GM13976 (cell line): Measurements from ENCODE around the gene ARHGAP15.
"Not testable (repeated sequence)": the region's sequence is repeated elsewhere in the genome, so short reads cannot be mapped to it uniquely, and the experiment has no call there.

Source experiments
- DNase-seq: peaks from one replicate; pipeline ENCODE4 v3.0.0; 2012; ENCODE audit warnings: low spot score
- CTCF ChIP-seq: IDR thresholded peaks from 2 replicates; pipeline ENCODE4 v1.5.1; 2012; ENCODE audit warnings: borderline replicate concordance, mild to moderate bottlenecking; ENCODE audit not compliant: insufficient read depth; ENCODE audit errors: extremely low read depth, missing control alignments, control extremely low read depth
- in situ Hi-C: fragments of 300-500 bp; cut with MboI; formaldehyde crosslinking; loops from one replicate; pipeline ENCODE4 v1.12.0; 2022; ENCODE audit warnings: low sequenced_read_pairs, mixed read lengths, inconsistent platforms; ENCODE audit not compliant: unreplicated experiment

Gene ARHGAP15

GRCh38 chr2:143526498-143526897 lies 397.3 kb downstream of the ARHGAP15 start:
- TF ChIP-seq CTCF = no peak
- no peak for DNase-seq
- in situ Hi-C loops = no loop called here

- no peak for DNase-seq
- TF ChIP-seq CTCF = no peak
- in situ Hi-C loops = no loop called here
Measured at GRCh38 chr2:143528021-143528420, 398.8 kb downstream of the ARHGAP15 start.

- no peak for TF ChIP-seq CTCF
- in situ Hi-C loops = no loop called here
- no peak for DNase-seq
Measured at GRCh38 chr2:143529118-143529720, 400.0 kb downstream of the ARHGAP15 start.

GRCh38 chr2:143530758-143531157 lies 401.5 kb downstream of the ARHGAP15 start:
- TF ChIP-seq CTCF = no peak
- in situ Hi-C loops = no loop called here
- DNase-seq = no peak

GRCh38 chr2:143532061-143532460 lies 402.8 kb downstream of the ARHGAP15 start:
- TF ChIP-seq CTCF = no peak
- no peak for DNase-seq
- in situ Hi-C loops = no loop called here

GRCh38 chr2:143533846-143534245 lies 404.6 kb downstream of the ARHGAP15 start:
- no peak for DNase-seq
- in situ Hi-C loops = no loop called here
- TF ChIP-seq CTCF = no peak

GRCh38 chr2:143535802-143536201 lies 406.6 kb downstream of the ARHGAP15 start:
- in situ Hi-C loops = no loop called here
- DNase-seq = no peak
- TF ChIP-seq CTCF = no peak

- in situ Hi-C loops, DNase-seq: not testable (repeated sequence)
Measured at GRCh38 chr2:143541899-143542298, 412.7 kb downstream of the ARHGAP15 start.
